Activated CD4-positive, alpha-beta T cell treated with anti-CD3 and anti-CD28 coated beads, Interleukin-2, amount 50 U/mL, for 16 hours (primary cell): Measurements from ENCODE around the gene EHD4.
A peak's percentile ranks its signal among the peaks of the same experiment; 100 is the strongest.

Experiments used
- DNase-seq: peaks from one replicate; pipeline ENCODE4 v3.0.0-alpha.2; 2020

Gene EHD4

GRCh38 chr15:41979493-41980266, 7.3 kb upstream of the EHD4 start:
- no peak for DNase-seq

GRCh38 chr15:41978534-41978933, 6.2 kb upstream of the EHD4 start:
- DNase-seq: no peak

- no peak for DNase-seq
Observed at GRCh38 chr15:41977757-41978383, 5.5 kb upstream of the EHD4 start.

GRCh38 chr15:41975669-41976068, 3.3 kb upstream of the EHD4 start:
- no peak for DNase-seq

GRCh38 chr15:41974041-41974440, 1.7 kb upstream of the EHD4 start:
- DNase-seq: no peak

GRCh38 chr15:41971895-41972252, 483 bp downstream of the EHD4 start:
- no peak for DNase-seq

- DNase-seq: peak; percentile 91
Observed at GRCh38 chr15:41971089-41971894, 1.1 kb downstream of the EHD4 start.

GRCh38 chr15:41970456-41970855, 1.9 kb downstream of the EHD4 start:
- DNase-seq: no peak

- peak; percentile 72 for DNase-seq
Observed at GRCh38 chr15:41969851-41970431, 2.4 kb downstream of the EHD4 start.

GRCh38 chr15:41968701-41969100, 3.7 kb downstream of the EHD4 start:
- DNase-seq: peak; percentile 18

- DNase-seq: no peak
Observed at GRCh38 chr15:41967506-41968206, 4.7 kb downstream of the EHD4 start.

- no peak for DNase-seq
Observed at GRCh38 chr15:41966920-41967465, 5.4 kb downstream of the EHD4 start.

- DNase-seq: no peak
Observed at GRCh38 chr15:41966414-41966812, 5.9 kb downstream of the EHD4 start.

- peak; percentile 28 for DNase-seq
Observed at GRCh38 chr15:41965441-41966413, 6.6 kb downstream of the EHD4 start.

GRCh38 chr15:41961595-41962202, 10.7 kb downstream of the EHD4 start:
- DNase-seq: no peak

- DNase-seq: no peak
Observed at GRCh38 chr15:41961001-41961518, 11.3 kb downstream of the EHD4 start.

- DNase-seq: no peak
Observed at GRCh38 chr15:41958002-41958420, 14.3 kb downstream of the EHD4 start.

- peak; percentile 83 for DNase-seq
Observed at GRCh38 chr15:41957021-41957897, 15.1 kb downstream of the EHD4 start.

GRCh38 chr15:41955807-41956525, 16.4 kb downstream of the EHD4 start:
- DNase-seq: no peak
